GM18868 (cell line): ENCODE data around the gene CHST2.
"Not testable (repeated sequence)": the region's sequence is repeated elsewhere in the genome, so short reads cannot be mapped to it uniquely, and the experiment has no call there.

Source experiments
- ATAC-seq: cut with Tn5 transposase; IDR thresholded peaks from one replicate; pipeline ENCODE4 v1.9.1; 2021; ENCODE audit warnings: mild to moderate bottlenecking, moderate library complexity; ENCODE audit not compliant: unreplicated experiment

CHST2 gene, protein sequence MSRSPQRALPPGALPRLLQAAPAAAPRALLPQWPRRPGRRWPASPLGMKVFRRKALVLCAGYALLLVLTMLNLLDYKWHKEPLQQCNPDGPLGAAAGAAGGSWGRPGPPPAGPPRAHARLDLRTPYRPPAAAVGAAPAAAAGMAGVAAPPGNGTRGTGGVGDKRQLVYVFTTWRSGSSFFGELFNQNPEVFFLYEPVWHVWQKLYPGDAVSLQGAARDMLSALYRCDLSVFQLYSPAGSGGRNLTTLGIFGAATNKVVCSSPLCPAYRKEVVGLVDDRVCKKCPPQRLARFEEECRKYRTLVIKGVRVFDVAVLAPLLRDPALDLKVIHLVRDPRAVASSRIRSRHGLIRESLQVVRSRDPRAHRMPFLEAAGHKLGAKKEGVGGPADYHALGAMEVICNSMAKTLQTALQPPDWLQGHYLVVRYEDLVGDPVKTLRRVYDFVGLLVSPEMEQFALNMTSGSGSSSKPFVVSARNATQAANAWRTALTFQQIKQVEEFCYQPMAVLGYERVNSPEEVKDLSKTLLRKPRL

GRCh38 chr3:143119009-143119914, at the start of gene CHST2:
CHST2 (plus strand) TSS chr3:143119771; CDS start chr3:143120817, 1,046 bp downstream.
- ATAC-seq: peak; percentile 70

DNA sequence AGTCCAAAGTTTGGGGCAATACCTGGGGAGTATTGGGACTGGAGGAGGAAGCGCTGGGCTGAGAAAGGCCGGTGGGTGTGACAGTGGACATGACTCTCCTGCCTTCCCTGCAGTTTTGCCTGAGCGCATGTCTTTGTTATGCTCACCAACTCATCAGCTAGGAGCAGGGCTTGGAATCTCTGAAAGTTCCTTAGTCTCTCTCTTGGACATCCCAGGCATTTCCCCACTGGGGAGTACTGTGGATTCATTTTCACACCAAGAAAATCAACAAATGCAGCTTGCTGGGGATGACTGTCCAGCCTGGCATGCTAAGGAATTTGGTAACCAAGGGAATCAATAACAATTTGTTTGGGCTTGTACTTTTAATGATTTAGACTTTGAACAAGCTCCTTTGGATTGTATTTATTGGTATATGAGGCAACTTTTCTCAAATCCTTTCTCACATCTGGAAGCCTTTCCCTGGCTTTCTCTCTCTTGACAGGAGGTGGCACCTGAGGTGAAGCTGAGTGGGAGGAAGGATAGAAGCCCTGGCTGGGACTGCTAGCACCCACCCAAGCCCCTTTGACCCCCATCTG, 48.5 kb upstream of the CHST2 start:
- no peak for ATAC-seq

DNA sequence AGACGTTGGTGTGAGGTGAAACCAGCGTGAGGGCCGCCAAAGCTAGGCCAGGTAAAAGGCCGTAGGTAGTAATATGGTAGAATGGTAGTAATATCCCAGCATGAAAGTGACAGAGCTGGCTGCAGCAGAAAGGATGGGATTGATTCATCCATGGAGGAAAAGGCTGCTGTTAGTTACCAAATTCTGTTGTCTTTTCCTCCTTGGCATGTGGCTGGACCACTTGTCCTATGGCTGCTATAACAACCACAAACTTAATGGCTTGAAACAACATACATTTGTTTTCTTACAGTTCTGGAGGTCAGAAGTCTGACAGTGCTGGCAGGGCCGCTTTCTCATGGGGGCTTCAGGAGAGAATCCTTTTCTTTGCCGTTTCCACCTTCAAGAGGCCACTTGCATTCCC, 47.8 kb upstream of the CHST2 start:
- ATAC-seq: no peak

DNA sequence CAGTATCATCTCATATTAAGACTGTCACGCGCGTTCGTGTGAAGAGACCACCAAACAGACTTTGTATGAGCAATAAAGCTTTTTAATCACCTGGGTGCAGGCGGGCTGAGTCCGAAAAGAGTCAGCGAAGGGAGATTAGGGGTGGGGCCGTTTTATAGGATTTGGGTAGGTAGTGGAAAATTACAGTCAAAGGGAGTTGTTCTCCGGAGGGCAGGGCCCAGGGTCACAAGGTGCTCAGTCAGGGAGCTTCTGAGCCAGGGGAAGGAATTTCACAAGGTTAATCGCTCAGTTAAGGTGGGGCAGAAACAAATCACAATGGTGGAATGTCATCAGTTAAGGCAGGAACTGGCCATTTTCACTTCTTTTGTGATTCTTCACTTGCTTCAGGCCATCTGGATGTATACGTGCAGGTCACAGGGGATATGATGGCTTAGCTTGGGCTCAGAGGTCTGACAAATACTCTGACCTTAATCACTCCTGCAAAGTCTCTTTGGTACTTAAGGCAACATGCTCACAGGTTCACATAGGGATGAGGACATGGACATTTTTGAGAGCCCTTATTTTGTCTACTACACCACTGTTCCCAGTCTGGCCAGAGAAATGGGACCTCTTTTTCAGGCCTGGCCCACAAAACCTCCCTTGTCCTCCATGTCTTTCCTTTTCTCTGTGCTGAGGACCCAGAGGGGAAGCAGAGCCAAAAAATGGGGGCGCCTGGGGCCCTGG, 47.1 kb upstream of the CHST2 start:
- not testable (repeated sequence) for ATAC-seq

GRCh38 chr3:143073541-143073940, 46.0 kb upstream of the CHST2 start:
- not testable (repeated sequence) for ATAC-seq

DNA sequence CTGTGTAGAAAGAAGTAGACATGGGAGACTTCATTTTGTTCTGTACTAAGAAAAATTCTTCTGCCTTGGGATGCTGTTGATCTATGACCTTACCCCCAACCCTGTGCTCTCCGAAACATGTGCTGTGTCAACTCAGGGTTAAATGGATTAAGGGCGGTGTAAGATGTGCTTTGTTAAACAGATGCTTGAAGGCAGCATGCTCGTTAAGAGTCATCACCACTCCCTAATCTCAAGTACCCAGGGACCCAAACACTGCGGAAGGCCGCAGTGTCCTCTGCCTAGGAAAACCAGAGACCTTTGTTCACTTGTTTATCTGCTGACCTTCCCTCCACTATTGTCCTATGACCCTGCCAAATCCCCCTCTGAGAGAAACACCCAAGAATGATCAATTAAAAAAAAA, 45.6 kb upstream of the CHST2 start:
- not testable (repeated sequence) for ATAC-seq

DNA sequence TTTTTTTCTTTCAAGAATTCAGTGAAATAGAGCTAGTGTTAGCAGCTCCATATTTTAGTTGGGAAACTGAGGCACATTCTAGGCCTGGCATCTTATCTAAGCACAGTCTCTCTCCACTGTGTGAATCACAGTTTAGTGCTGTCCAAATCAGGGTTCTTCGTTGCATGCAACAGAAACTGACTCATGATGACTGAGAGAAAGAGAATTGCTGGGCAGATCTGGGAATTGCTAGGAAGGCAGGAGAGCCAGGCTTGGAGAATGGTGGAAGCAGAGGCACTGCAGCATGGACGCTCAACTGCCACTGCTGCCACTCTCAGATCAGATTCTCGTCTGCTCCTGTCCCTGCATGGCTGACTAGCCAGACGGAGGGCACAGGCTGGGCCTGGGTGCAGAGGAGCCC, 40.7 kb upstream of the CHST2 start:
- no peak for ATAC-seq

- ATAC-seq: no peak
These were observed 39.4 kb upstream of the CHST2 start for GRCh38 chr3:143080196-143080595.

- ATAC-seq: no peak
These were observed 38.2 kb upstream of the CHST2 start for GRCh38 chr3:143081365-143081764.

GRCh38 chr3:143081844-143082778, 37.5 kb upstream of the CHST2 start:
- ATAC-seq: peak; percentile 82

DNA sequence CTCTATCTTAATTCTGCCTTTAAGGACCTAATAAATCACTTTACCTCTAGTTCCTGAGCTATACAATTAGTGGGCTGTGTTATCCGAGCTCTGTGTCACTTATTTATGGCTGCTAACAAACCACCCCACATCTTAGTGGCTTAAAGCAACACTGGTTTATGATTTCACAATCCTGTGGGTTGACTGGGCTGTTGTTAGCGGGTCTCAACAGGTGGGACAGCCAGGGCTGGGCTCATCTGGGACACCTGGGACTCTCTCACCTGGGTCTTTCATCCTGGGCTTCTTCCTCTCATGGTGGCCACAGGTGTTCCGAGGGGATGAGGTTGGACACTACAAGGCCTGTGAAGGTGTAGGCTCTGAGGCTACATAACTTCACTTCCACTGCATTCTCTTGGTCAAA, 35.8 kb upstream of the CHST2 start:
- no peak for ATAC-seq

- ATAC-seq: peak; percentile 50
These were observed 34.5 kb upstream of the CHST2 start for GRCh38 chr3:143084856-143085731.

- ATAC-seq: no peak
These were observed 30.7 kb upstream of the CHST2 start for GRCh38 chr3:143088835-143089234.

- ATAC-seq: no peak
These were observed 29.6 kb upstream of the CHST2 start for GRCh38 chr3:143089965-143090364.

DNA sequence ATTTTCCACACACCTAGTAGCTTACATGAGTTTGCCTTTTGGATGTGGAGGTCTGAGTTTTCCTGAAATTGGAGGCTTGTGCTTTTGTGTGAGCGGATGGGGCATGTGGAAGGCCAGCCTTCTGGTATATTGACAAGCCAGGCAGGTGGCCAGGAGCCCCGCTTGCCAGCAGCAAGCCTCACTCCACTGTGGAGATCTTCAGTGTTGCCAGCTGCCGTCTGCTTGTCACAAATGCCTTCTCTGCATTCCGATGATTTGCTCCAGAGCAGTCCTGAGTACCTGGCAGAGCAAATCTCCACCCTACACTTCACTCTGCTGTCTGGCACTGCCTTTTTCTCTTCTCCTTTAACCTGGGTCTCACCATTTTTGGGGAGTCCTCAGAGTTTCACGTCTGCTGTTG, 29.1 kb upstream of the CHST2 start:
- no peak for ATAC-seq

- no peak for ATAC-seq
These were observed 28.4 kb upstream of the CHST2 start for GRCh38 chr3:143090976-143091837.

GRCh38 chr3:143092191-143092590, 27.4 kb upstream of the CHST2 start:
- no peak for ATAC-seq

- no peak for ATAC-seq
These were observed 23.8 kb upstream of the CHST2 start for GRCh38 chr3:143095813-143096212.
